NOMO-1 treated with DMSO at 0.1 percent for 48 hours (cell line): ENCODE measurements around the gene GDNF.
"Not testable (repeated sequence)": the region's sequence is repeated elsewhere in the genome, so short reads cannot be mapped to it uniquely, and the experiment has no call there.

Experiments
- DNase-seq: peaks from one replicate; lab custom pipeline; 2025; ENCODE audit not compliant: unreplicated experiment; lab: John Stamatoyannopoulos, UW

Gene GDNF

GRCh38 chr5:37839407-37840052 lies at the start of gene GDNF:
Gene GDNF (minus strand): TSS chr5:37840041. CDS start chr5:37834796, 5,245 bp downstream.
- no peak for DNase-seq

GRCh38 chr5:37888476-37888875 lies 48.6 kb upstream of the GDNF start:
- DNase-seq = peak; percentile 37

- DNase-seq = no peak
These were observed 46.5 kb upstream of the GDNF start for GRCh38 chr5:37886242-37886905.

- DNase-seq = no peak
These were observed 42.8 kb upstream of the GDNF start for GRCh38 chr5:37882636-37883035.

GRCh38 chr5:37881359-37881758 lies 41.5 kb upstream of the GDNF start:
- peak; percentile 20 for DNase-seq

GRCh38 chr5:37876943-37877342 lies 37.1 kb upstream of the GDNF start:
- DNase-seq = no peak

GRCh38 chr5:37876245-37876644 lies 36.4 kb upstream of the GDNF start:
- DNase-seq = no peak

GRCh38 chr5:37875051-37875787 lies 35.4 kb upstream of the GDNF start:
- DNase-seq = no peak

GRCh38 chr5:37873988-37874387 lies 34.1 kb upstream of the GDNF start:
- DNase-seq = peak; percentile 47

- DNase-seq = no peak
These were observed 31.4 kb upstream of the GDNF start for GRCh38 chr5:37871023-37871815.

- no peak for DNase-seq
These were observed 29.4 kb upstream of the GDNF start for GRCh38 chr5:37869216-37869615.

GRCh38 chr5:37867654-37868053 lies 27.8 kb upstream of the GDNF start:
- DNase-seq = no peak

- not testable (repeated sequence) for DNase-seq
These were observed 23.1 kb upstream of the GDNF start for GRCh38 chr5:37862907-37863306.

- no peak for DNase-seq
These were observed 20.4 kb upstream of the GDNF start for GRCh38 chr5:37860206-37860605.

GRCh38 chr5:37859805-37860204 lies 20.0 kb upstream of the GDNF start:
- peak; percentile 80 for DNase-seq

- DNase-seq = no peak
These were observed 18.4 kb upstream of the GDNF start for GRCh38 chr5:37858250-37858649.

GRCh38 chr5:37857696-37858095 lies 17.9 kb upstream of the GDNF start:
- no peak for DNase-seq

GRCh38 chr5:37855438-37855837 lies 15.6 kb upstream of the GDNF start:
- no peak for DNase-seq

- no peak for DNase-seq
These were observed 11.5 kb upstream of the GDNF start for GRCh38 chr5:37851305-37851704.

- DNase-seq = no peak
These were observed 10.5 kb upstream of the GDNF start for GRCh38 chr5:37850226-37850865.

- DNase-seq = no peak
These were observed 9.8 kb upstream of the GDNF start for GRCh38 chr5:37849641-37850040.
